GM23338 (cell line): ENCODE results near the gene ARAF. TPM values are rescaled to one million over a fixed set of nuclear protein-coding genes. Genes with fewer than 3 reads are reported as not detected.

Source experiments
- ATAC-seq: fragments of 200-7000 bp; cut with Tn5 transposase; 3 replicates; pipeline ENCODE4 v1.9.1; 2020
- DNase-seq: peaks from one replicate; pipeline ENCODE4 v3.0.0-alpha.2; 2015; ENCODE audit warnings: low spot score
- H2AFZ ChIP-seq: fragments of 200-600 bp; sonication (generic); 2 replicates; pipeline ENCODE4 v1.8.0; 2016; ENCODE audit warnings: antibody characterized with exemption, mild to moderate bottlenecking, moderate library complexity
- H3F3A ChIP-seq: fragments of 200-600 bp; sonication (generic); replicated peaks from 2 replicates; pipeline ENCODE4 v1.8.0; 2017; ENCODE audit warnings: antibody characterized with exemption, mixed run types, low read depth
- H3K27ac ChIP-seq: fragments of 200-600 bp; sonication (generic); 2 replicates; pipeline ENCODE4 v1.6.1; 2016; ENCODE audit warnings: low read depth
- H3K27me3 ChIP-seq: fragments of 200-600 bp; sonication (generic); 2 replicates; pipeline ENCODE4 v1.8.0; 2016; ENCODE audit warnings: mild to moderate bottlenecking, mixed run types, moderate library complexity; ENCODE audit not compliant: insufficient read depth
- H3K36me3 ChIP-seq: fragments of 200-600 bp; sonication (generic); 2 replicates; pipeline ENCODE4 v1.8.0; 2016; ENCODE audit warnings: mild to moderate bottlenecking; ENCODE audit not compliant: insufficient read depth
- H3K4me1 ChIP-seq: fragments of 200-600 bp; sonication (generic); 2 replicates; pipeline ENCODE4 v1.8.0; 2016; ENCODE audit warnings: mild to moderate bottlenecking, moderate library complexity; ENCODE audit not compliant: insufficient read depth
- H3K4me2 ChIP-seq: fragments of 200-600 bp; sonication (generic); 2 replicates; pipeline ENCODE4 v1.7.1; 2017; ENCODE audit warnings: mixed run types
- H3K4me3 ChIP-seq: fragments of 200-600 bp; sonication (generic); 2 replicates; pipeline ENCODE4 v1.6.1; 2016; ENCODE audit warnings: mixed run types
- H3K79me2 ChIP-seq: fragments of 200-600 bp; sonication (generic); replicated peaks from 2 replicates; pipeline ENCODE4 v1.8.0; 2017; ENCODE audit warnings: mild to moderate bottlenecking; ENCODE audit not compliant: insufficient read depth
- H3K9me2 ChIP-seq: fragments of 200-600 bp; sonication (generic); 2 replicates; pipeline ENCODE4 v1.8.0; 2017; ENCODE audit not compliant: insufficient read depth
- H4K20me1 ChIP-seq: fragments of 200-600 bp; sonication (generic); replicated peaks from 2 replicates; pipeline ENCODE4 v1.8.0; 2017; ENCODE audit warnings: mild to moderate bottlenecking; ENCODE audit not compliant: insufficient read depth
- H3K27ac Mint-ChIP-seq: 2 replicates; pipeline ENCODE4 v1.8.0; 2020; ENCODE audit warnings: inconsistent platforms, mild to moderate bottlenecking, moderate library complexity, mixed read lengths
- H3K27me3 Mint-ChIP-seq: 3 replicates; pipeline ENCODE4 v1.8.0; 2022; ENCODE audit warnings: low read depth, mild to moderate bottlenecking, moderate library complexity, mixed read lengths, inconsistent platforms; ENCODE audit not compliant: insufficient read depth, poor library complexity
- H3K36me3 Mint-ChIP-seq: 3 replicates; pipeline ENCODE4 v1.8.0; 2021; ENCODE audit warnings: low read depth, mild to moderate bottlenecking, inconsistent platforms, moderate library complexity, mixed read lengths
- H3K4me1 Mint-ChIP-seq: 3 replicates; pipeline ENCODE4 v1.8.0; 2020; ENCODE audit warnings: mild to moderate bottlenecking, inconsistent platforms, mixed read lengths
- H3K4me3 Mint-ChIP-seq: 3 replicates; pipeline ENCODE4 v1.8.0; 2021; ENCODE audit warnings: moderate library complexity, mild to moderate bottlenecking, inconsistent platforms, mixed read lengths
- H3K9me3 Mint-ChIP-seq: 3 replicates; pipeline ENCODE4 v1.8.0; 2020; ENCODE audit warnings: moderate library complexity, mild to moderate bottlenecking, inconsistent platforms, mixed read lengths
- CREB1 ChIP-seq: fragments of 250-450 bp; sonication (Bioruptor Pico); IDR thresholded peaks from 2 replicates; pipeline ENCODE4 v1.5.0; 2020; ENCODE audit warnings: low read depth, mild to moderate bottlenecking, moderate library complexity
- CTCF ChIP-seq, 2 experiments: fragments of 200-600 bp in 1 of 2; sonication (generic) in 1 of 2; conservative IDR thresholded peaks; 2 replicates each; pipeline versions ENCODE4 v1.5.1 to v1.6.1; 2016 to 2017; ENCODE audit warnings: antibody characterized with exemption in 2 of 2, low read depth in 2 of 2, mild to moderate bottlenecking in 2 of 2, moderate library complexity in 1 of 2
- ETS1 ChIP-seq: IDR thresholded peaks from 2 replicates; pipeline ENCODE4 v1.6.1; 2016; ENCODE audit warnings: antibody characterized with exemption
- EZH2 ChIP-seq: fragments of 200-600 bp; sonication (generic); IDR thresholded peaks from one replicate; pipeline ENCODE4 v1.8.0; 2017; ENCODE audit warnings: antibody characterized with exemption, mild to moderate bottlenecking, low read depth; ENCODE audit not compliant: unreplicated experiment
- JUNB ChIP-seq: IDR thresholded peaks from one replicate; pipeline ENCODE4 v1.6.1; 2016; ENCODE audit warnings: antibody characterized with exemption; ENCODE audit not compliant: unreplicated experiment
- NANOG ChIP-seq: IDR thresholded peaks from 2 replicates; pipeline ENCODE4 v1.6.1; 2016; ENCODE audit warnings: antibody characterized with exemption, borderline replicate concordance
- POLR2AphosphoS5 ChIP-seq: IDR thresholded peaks from 2 replicates; pipeline ENCODE4 v1.6.1; 2016; ENCODE audit warnings: antibody characterized with exemption, low read depth
- REST ChIP-seq: IDR thresholded peaks from one replicate; pipeline ENCODE4 v1.6.1; 2018; ENCODE audit warnings: antibody characterized with exemption; ENCODE audit not compliant: unreplicated experiment
- ZNF114 ChIP-seq: fragments of 250-450 bp; sonication (Bioruptor Pico); IDR thresholded peaks from 2 replicates; pipeline ENCODE4 v1.5.0; 2020; ENCODE audit warnings: mild to moderate bottlenecking, moderate library complexity
- ZNF331 ChIP-seq: fragments of 250-450 bp; sonication (Bioruptor Pico); IDR thresholded peaks from 2 replicates; pipeline ENCODE4 v1.5.0; 2020; ENCODE audit warnings: low read depth, mild to moderate bottlenecking, moderate library complexity
- ZNF462 ChIP-seq: fragments of 250-450 bp; sonication (Bioruptor Pico); IDR thresholded peaks from 2 replicates; pipeline ENCODE4 v1.5.0; 2020; ENCODE audit warnings: mild to moderate bottlenecking, moderate library complexity
- polyA plus RNA-seq: library from polyadenylated mRNA; unstranded; fragments of >200 nt; fragmentation: Nextera tagmentation; extraction: Ambion mirVana; gene quantifications from 2 replicates; pipeline ENCODE4 v1.2.1, GENCODE V29; 2016
- total RNA-seq: library from RNA; depleted of rRNA; stranded (reverse); fragments of >200 nt; shearing (Covaris generic); gene quantifications from 2 replicates; pipeline ENCODE4 v1.2.3, GENCODE V29; 2014

ARAF gene
- total and polyA plus RNA-seq, 2 experiments from 2014 or later, result 28.2 to 43.9 TPM

- TF ChIP-seq ZNF462 (CRISPR knock-in tag) (no peak), JUNB (no peak)
These were observed 16.9 kb downstream of the ARAF start (continued) for GRCh38 chrX:47577901-47578300.

- H3K4me3 Mint-ChIP-seq, result no peak overlapping the region
- no peak for ATAC-seq
- peaks cover 33% of the 10 kb centered on the region for H3K4me1 Mint-ChIP-seq
- no peaks in the 10 kb centered on the region for H3K36me3 Mint-ChIP-seq
- Histone ChIP-seq H3K27ac (no peak overlapping the region), H3K79me2 (no peaks in the 10 kb centered on the region), H3K36me3 (no peaks in the 10 kb centered on the region), H3K9me2 (no peaks in the 10 kb centered on the region), H3K4me1 (peaks cover 4% of the 10 kb centered on the region; the same call in 1 of the 2 replicates), H2AFZ (no peak overlapping the region), H3F3A (no peaks in the 10 kb centered on the region), H3K4me2 (no peak overlapping the region), H3K4me3 (no peak overlapping the region), H3K27me3 (no peaks in the 10 kb centered on the region), H4K20me1 (no peaks in the 10 kb centered on the region)
- peaks cover 15% of the 10 kb centered on the region for H3K27me3 Mint-ChIP-seq
- H3K9me3 Mint-ChIP-seq, result no peaks in the 10 kb centered on the region
- no peak overlapping the region for H3K27ac Mint-ChIP-seq
- DNase-seq, result peak; percentile 24
- no peak for TF ChIP-seq ETS1
- TF ChIP-seq CREB1 (CRISPR knock-in tag), result no peak
- no peak for TF ChIP-seq POLR2AphosphoS5
- no peak for TF ChIP-seq REST
- no peak for TF ChIP-seq ZNF114 (CRISPR knock-in tag)
- TF ChIP-seq JUNB, result no peak
- TF ChIP-seq CTCF (conservative IDR thresholded peaks at IDR 0.05; ENCODE audit: low read depth in 2 of 2), result no peak
- no peak for TF ChIP-seq ZNF331
- TF ChIP-seq NANOG, result no peak
- no peak for TF ChIP-seq EZH2
These were observed 17.7 kb downstream of the ARAF start for GRCh38 chrX:47578692-47579091.
